Endothelial cell of umbilical vein (primary cell): Measurements from ENCODE around the gene EDN1. TPM values are rescaled to one million over a fixed set of nuclear protein-coding genes. Genes with fewer than 3 reads are reported as not detected.
"Not testable (repeated sequence)": the region's sequence is repeated elsewhere in the genome, so short reads cannot be mapped to it uniquely, and the experiment has no call there.

Experiments used
- BruUV-seq: library from RNA; stranded (reverse); fragments of 400-500 nt; replicated peaks from 2 replicates; lab custom pipeline; 2021; lab: Mats Ljungman, UMichigan
- CTCF ChIA-PET: fragments of 300-600, 350-600 bp; sonication (Branson Sonifier 250); formaldehyde crosslinking; loops from one replicate; lab custom pipeline; 2021; ENCODE audit warnings: antibody characterized with exemption, inconsistent platforms; lab: Charles Lee
- POLR2A ChIA-PET: fragments of 300-600, 350-600 bp; sonication (Branson Sonifier 250); formaldehyde crosslinking; loops from one replicate; lab custom pipeline; 2021; ENCODE audit warnings: antibody characterized with exemption, inconsistent platforms; lab: Charles Lee
- DNase-seq: peaks from one replicate; pipeline ENCODE4 v3.0.0-alpha.2; 2011; ENCODE audit warnings: low read depth, low spot score
- FAIRE-seq: peaks from 2 replicates; lab custom pipeline; 2011; peaks lifted over from hg19 to GRCh38; lab: Jason Lieb, UNC
- H2AFZ ChIP-seq: 2 replicates; pipeline ENCODE4 v1.6.0; 2012; ENCODE audit warnings: low read depth, low read length, control low read depth, inconsistent platforms
- H3K27ac ChIP-seq: 2 replicates; pipeline ENCODE4 v1.5.1; 2011; ENCODE audit warnings: low read depth, mild to moderate bottlenecking, control low read depth, low read length, moderate library complexity; ENCODE audit not compliant: insufficient read depth
- H3K27me3 ChIP-seq, 2 experiments: 2 replicates each; pipeline versions ENCODE4 v1.6.0 to v1.6.1; 2011; ENCODE audit warnings: low read length in 2 of 2, mixed read lengths in 1 of 2; ENCODE audit not compliant: control insufficient read depth in 2 of 2, insufficient read depth in 2 of 2
- H3K36me3 ChIP-seq, 2 experiments: 2 replicates in 1 of 2; 3 replicates in 1 of 2; pipeline ENCODE4 v1.5.1; 2011; ENCODE audit warnings: low read length in 2 of 2, mild to moderate bottlenecking in 1 of 2, moderate library complexity in 1 of 2; ENCODE audit not compliant: control insufficient read depth in 2 of 2, insufficient read depth in 2 of 2; ENCODE audit errors: extremely low read depth in 1 of 2
- H3K4me1 ChIP-seq: 3 replicates; pipeline ENCODE4 v1.5.1; 2011; ENCODE audit warnings: mild to moderate bottlenecking, low read length; ENCODE audit not compliant: control insufficient read depth, insufficient read depth; ENCODE audit errors: extremely low read depth
- H3K4me2 ChIP-seq: 2 replicates; pipeline ENCODE4 v1.6.1; 2011; ENCODE audit warnings: low read length, control low read depth, mixed read lengths; ENCODE audit not compliant: insufficient read depth
- H3K4me3 ChIP-seq, 3 experiments: fragments of 200-600 bp in 1 of 3; sonication (generic), shearing (Covaris generic) in 1 of 3; replicated peaks in 1 of 3; 2 replicates each; pipeline ENCODE4 v1.5.1; 2011 to 2016; ENCODE audit warnings: control low read depth in 3 of 3, low read length in 3 of 3, mild to moderate bottlenecking in 2 of 3, inconsistent platforms in 1 of 3, low read depth in 1 of 3, moderate library complexity in 1 of 3; ENCODE audit not compliant: insufficient read depth in 1 of 3
- H3K79me2 ChIP-seq: 2 replicates; pipeline ENCODE4 v1.6.0; 2012; ENCODE audit warnings: low read length, inconsistent platforms; ENCODE audit not compliant: control insufficient read depth, insufficient read depth
- H3K9ac ChIP-seq: replicated peaks from 2 replicates; pipeline ENCODE3; 2011; ENCODE audit warnings: low read length, control low read depth; ENCODE audit not compliant: insufficient read depth; ENCODE audit errors: extremely low read depth
- H3K9me1 ChIP-seq: replicated peaks from 3 replicates; pipeline ENCODE4 v1.6.0; 2011; ENCODE audit warnings: mild to moderate bottlenecking, low read length; ENCODE audit not compliant: control insufficient read depth, insufficient read depth; ENCODE audit errors: extremely low read depth
- H3K9me3 ChIP-seq: replicated peaks from 2 replicates; pipeline ENCODE4 v1.5.1; 2012; ENCODE audit warnings: low read length, inconsistent platforms; ENCODE audit not compliant: control insufficient read depth, insufficient read depth
- H4K20me1 ChIP-seq: replicated peaks from 2 replicates; pipeline ENCODE3; 2011; ENCODE audit warnings: mild to moderate bottlenecking, low read length; ENCODE audit not compliant: control insufficient read depth, insufficient read depth; ENCODE audit errors: extremely low read depth
- GATA2 ChIP-seq: IDR thresholded peaks from 2 replicates; pipeline ENCODE4 v1.7.0; 2011; ENCODE audit warnings: low read depth, mild to moderate bottlenecking, moderate library complexity, mixed read lengths, low read length; ENCODE audit not compliant: insufficient read length, insufficient read depth
- MYC ChIP-seq: IDR thresholded peaks from one replicate; pipeline ENCODE4 v1.6.1; 2011; ENCODE audit warnings: mild to moderate bottlenecking, low read depth, low read length
- POLR2A ChIP-seq: IDR thresholded peaks from 2 replicates; pipeline ENCODE4 v1.6.1; 2012; ENCODE audit warnings: low read depth, mild to moderate bottlenecking, control low read depth, low read length
- POLR2AphosphoS5 ChIP-seq: IDR thresholded peaks from 2 replicates; pipeline ENCODE4 v1.6.1; 2012; ENCODE audit warnings: low read depth, mild to moderate bottlenecking, control low read depth, low read length, moderate library complexity; ENCODE audit not compliant: insufficient read depth
- dilution Hi-C: fragments of 300-500 bp; cut with MboI; formaldehyde crosslinking; loops from one replicate; pipeline ENCODE4 v1.15.0; 2019; ENCODE audit warnings: low sequenced_read_pairs; ENCODE audit not compliant: extremely low pct_ligation_motif_present
- intact Hi-C: fragments of 100-400 bp; cut with micrococcal nuclease; formaldehyde crosslinking; loops from one replicate; pipeline ENCODE4 v1.10.0; 2022
- polyA plus RNA-seq, 4 experiments: library from polyadenylated mRNA; depleted of rRNA in 3 of 4; stranded (reverse) in 3 of 4; unstranded in 1 of 4; fragments of >200 nt; gene quantifications; 2 replicates each; pipeline versions ENCODE4 v1.2.1 to v1.2.3, GENCODE V29; 2011 to 2012; ENCODE audit warnings: missing spikeins in 1 of 4
- total RNA-seq: library from RNA; stranded (reverse); gene quantifications from 2 replicates; pipeline ENCODE4 v1.2.3, GENCODE V29; 2021

Gene EDN1
- total and polyA plus RNA-seq, 2 donors (not counting 3 experiments of a cell fraction or from before 2014, with no cell fraction given) = 493 to 498 TPM

- Histone ChIP-seq H3K4me3 (no peak overlapping the region), H3K4me1 (peaks cover 16% of the 10 kb centered on the region), H3K79me2 (no peaks in the 10 kb centered on the region), H3K9me1 (no peaks in the 10 kb centered on the region), H2AFZ (no peak overlapping the region), H3K36me3 (no peaks in the 10 kb centered on the region), H3K9me3 (no peaks in the 10 kb centered on the region), H3K9ac (no peak overlapping the region), H3K27ac (no peak overlapping the region), H3K4me2 (no peak overlapping the region), H3K27me3 (no peaks in the 10 kb centered on the region), H4K20me1 (no peaks in the 10 kb centered on the region)
- no peak for DNase-seq
- ChIA-PET CTCF (no interaction called here), POLR2A (no interaction called here)
- TF ChIP-seq POLR2AphosphoS5 (no peak), MYC (no peak), POLR2A (no peak), GATA2 (no peak)
- dilution Hi-C loops (no loop called here), intact Hi-C loops (no loop called here)
- FAIRE-seq = no peak
- BruUV-seq = no TSS peak
These were observed 28.6 kb downstream of the EDN1 start for GRCh38 chr6:12318749-12319148.

GRCh38 chr6:12320074-12320473, 29.9 kb downstream of the EDN1 start:
- CTCF ChIA-PET, H3K4me3 ChIP-seq, H3K79me2 ChIP-seq, intact Hi-C loops, BruUV-seq, H3K27me3 ChIP-seq, POLR2A ChIA-PET, H3K36me3 ChIP-seq, dilution Hi-C loops, H3K27ac ChIP-seq, DNase-seq, H2AFZ ChIP-seq, H3K4me2 ChIP-seq, FAIRE-seq, H3K9me3 ChIP-seq, H3K9me1 ChIP-seq, H4K20me1 ChIP-seq, H3K9ac ChIP-seq: not testable (repeated sequence)
- H3K4me1 ChIP-seq = peaks cover 17% of the 10 kb centered on the region
